Measurements from ENCODE around the gene FAM118B.

FAM118B gene

DNA sequence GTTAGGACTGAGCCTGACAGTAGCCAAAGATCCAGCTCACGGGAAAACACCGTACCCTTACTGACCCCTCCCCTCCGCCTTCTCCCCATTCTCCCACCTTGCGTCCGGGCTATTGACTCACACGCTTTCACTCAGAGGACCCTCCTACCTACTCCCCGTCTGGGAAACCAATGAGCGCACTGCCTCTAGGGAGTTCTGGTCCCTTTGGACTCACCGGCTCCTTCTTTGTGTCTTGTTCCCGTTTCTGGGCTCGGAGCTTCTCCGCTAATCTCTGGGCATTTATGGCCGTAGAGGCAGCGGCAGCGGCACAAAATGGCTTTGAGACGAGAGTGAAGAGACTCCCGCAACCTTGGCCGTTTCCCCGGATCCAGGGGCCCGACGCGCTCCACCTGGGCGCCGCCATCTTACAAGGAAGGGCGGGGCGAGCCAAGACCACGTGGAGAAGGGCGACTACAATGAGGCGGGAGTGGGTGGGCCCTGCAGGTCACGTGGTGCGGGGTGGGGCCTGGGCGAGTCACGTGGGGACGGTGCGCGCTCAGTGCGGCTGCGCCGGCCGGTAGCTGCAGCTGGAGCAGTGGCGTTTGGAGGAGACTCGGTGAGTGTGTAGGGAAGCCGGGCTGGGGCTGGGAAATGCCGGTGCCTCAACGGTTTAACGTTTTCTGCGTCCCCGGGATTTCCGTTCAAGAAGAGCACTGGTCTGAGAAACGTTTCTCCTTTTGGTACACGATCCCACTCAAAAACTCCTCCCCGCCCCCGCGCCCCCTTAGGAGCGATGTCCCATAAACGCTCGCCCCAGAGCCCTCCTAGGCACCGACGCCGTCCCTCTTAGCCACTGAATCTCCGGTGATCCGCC, at the start of gene FAM118B, which contains the start of gene RPUSD4:
FAM118B (plus strand) TSS at position 547 of the 853 bp plus-strand sequence. CDS start 23,220 bp downstream, outside the sequence.
RPUSD4 (minus strand) TSS at position 415 of the 853 bp plus-strand sequence; CDS start at position 403, 12 bp downstream.
- DNase-seq = peak; percentile 97

GRCh38 chr11:126162306-126163030, 49.1 kb upstream of the FAM118B start:
- DNase-seq = no peak

- DNase-seq = no peak
Observed at GRCh38 chr11:126163074-126163700, 48.4 kb upstream of the FAM118B start.

DNA sequence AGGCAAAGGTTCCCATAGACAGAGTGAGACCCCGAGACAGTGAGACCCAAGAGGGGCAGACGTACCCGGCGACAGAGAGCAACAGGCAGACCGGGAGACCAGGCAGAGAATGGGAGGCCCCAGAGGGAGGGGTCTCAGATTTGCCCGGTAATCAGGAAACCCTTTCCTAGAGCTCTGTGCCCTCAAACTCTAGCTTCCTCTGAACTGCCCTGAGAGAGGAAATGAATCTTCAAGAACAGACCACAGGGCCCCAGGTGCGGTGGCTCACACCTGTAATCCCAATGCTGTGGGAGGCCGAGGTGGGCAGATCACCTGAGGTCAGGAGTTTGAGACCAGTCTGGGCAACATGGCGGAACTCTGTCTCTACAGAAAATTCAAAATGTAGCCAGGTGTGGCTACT, 47.8 kb upstream of the FAM118B start:
- DNase-seq = no peak

DNA sequence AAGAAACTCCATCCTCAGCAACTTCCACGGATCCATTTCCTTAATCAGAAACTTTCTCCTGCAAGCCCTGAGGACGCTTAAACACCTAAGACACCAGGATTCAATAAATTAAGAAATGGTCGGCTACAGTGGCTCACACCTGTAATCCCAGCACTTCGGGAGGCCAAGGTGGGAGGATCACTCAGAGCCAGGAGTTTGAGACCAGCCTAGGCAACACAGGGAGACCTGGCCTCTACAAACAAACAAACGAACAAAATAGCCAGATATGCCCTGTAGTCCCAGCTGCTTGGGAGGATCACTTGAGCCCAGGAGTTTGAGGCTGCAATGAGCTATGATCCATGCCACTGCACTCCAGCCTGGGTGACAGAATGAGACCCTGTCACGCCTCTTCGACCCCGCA, 46.8 kb upstream of the FAM118B start:
- no peak for DNase-seq

DNA sequence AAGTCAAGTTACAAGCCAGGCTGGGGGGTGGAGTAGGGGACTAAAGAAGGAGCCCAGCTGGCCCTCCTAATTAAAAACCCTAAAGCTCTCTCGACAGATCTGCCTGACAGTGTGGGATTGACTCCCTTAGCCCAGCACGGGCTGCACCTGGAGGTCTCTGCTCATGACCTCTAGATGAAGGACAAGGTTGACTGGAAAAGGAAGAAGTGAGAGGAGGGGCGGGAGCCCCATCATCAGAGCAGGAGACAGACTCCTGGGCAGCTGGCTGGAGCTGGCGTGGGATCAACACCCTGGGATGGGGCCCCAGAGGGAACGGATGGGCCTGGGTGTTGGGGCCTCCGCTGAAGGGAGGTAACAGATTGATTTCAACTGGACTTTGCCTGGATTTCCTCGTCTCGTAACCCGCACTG, 46.3 kb upstream of the FAM118B start:
- DNase-seq = no peak

- no peak for DNase-seq
Observed at GRCh38 chr11:126165757-126166156, 45.8 kb upstream of the FAM118B start.

DNA sequence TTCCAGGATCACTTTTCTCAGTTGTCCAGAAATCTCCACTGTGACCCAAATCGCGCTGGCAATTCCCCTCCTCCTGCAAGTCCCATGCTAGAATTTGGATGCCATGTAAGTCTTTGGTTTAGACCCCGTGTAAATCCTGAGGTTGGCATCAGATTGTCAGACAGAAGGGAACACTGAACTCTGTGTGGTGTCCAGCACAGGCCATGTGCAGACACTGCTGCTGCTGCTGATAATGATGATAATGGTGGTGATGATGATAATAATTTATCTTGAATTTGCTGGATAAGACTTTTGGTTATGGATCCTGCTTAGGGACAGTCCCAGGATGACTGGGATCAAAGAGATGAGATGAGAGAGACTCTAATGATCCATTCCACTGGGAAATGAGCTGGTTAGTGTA, 45.2 kb upstream of the FAM118B start:
- no peak for DNase-seq

GRCh38 chr11:126167488-126167887, 44.1 kb upstream of the FAM118B start:
- no peak for DNase-seq

- DNase-seq = no peak
Observed at GRCh38 chr11:126169291-126169690, 42.3 kb upstream of the FAM118B start.

- DNase-seq = no peak
Observed at GRCh38 chr11:126172596-126173038, 39.0 kb upstream of the FAM118B start.

DNA sequence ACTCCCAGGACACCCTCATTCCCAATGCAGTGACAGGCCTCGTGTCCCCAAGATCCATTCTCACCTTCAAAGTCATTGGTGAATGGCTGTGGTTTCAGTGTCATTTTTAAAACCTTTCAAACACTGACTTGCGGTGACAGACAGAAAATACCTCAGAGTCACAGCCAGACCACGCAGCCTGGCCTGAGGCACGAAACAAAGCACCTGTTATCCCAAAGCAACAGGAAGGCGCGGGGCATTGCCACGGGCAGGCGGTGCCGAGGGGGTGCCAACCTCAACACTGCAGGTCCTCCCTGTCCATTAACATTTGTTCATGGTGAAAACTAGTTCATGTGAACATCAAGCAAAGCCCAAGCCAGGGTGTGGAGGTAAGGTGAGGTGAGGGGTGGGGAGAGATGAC, 38.3 kb upstream of the FAM118B start:
- no peak for DNase-seq

GRCh38 chr11:126174816-126175215, 36.8 kb upstream of the FAM118B start:
- no peak for DNase-seq

- DNase-seq = no peak
Observed at GRCh38 chr11:126175393-126175792, 36.2 kb upstream of the FAM118B start.

DNA sequence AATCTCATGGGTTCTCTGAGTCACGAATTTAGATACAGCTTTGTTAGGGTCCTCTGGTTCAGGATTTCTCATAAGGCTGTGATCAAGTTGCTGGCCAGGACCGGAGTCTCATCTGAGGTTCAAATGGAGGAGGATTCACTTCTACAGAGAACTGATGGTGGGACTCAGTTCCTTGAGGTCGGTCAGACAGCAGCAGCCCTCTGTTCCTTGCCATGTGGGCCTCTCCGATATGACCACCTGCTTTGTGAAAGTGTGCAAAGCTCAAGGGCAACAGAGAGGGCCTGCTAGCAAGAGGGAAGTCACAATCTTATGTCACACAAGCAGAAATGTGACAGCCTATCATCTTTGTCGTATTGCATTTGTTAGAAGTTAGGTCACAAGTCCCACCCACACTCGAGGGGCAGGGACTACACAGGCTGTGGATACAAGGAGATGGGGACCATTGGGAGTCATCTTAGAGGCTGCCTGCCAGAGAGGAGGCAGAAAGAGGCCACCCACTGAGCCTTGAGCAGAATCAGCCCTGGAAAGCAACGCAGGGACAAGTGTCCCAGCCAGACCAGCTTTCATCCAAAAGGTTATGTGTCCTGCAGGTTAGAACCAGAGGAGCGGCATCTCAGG, 34.6 kb upstream of the FAM118B start:
- no peak for DNase-seq

DNA sequence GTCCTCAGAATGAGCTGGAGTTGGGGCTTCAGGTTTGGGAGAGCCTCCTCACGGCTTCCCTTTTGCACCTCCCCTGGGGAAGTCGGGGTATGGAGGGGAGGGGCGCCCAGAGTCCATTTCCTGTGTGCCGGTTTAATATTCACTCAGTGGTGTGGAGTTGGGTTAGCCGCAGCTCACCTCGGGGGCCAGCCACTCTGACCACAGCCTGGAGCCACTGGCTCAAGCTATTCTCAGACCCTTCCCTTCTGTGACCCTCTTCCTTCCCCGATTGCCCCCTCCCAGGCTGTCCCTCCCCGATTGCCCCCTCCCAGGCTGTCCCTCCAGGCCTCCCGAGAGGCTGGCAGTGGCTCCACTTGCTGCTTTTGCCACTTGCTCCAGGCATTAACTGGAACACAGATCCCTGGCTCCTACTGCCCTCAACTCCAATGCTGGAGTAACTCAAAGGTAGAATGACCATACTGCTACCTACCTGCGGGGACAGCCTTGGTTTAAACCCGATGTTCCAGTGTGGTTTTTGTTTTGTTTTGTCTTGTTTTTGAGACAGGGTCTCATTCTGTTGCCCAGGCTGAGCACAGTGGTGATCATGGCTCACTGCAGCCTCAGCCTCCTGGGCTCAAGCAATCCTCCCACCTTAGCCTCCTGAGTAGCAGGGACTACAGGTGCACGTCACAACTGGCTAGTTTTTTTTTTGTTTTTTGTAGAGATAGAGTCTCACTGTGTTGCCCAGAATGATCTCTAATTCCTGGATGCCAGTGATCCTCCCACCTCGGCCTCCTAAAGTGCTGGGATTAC, 29.4 kb upstream of the FAM118B start:
- DNase-seq = no peak

DNA sequence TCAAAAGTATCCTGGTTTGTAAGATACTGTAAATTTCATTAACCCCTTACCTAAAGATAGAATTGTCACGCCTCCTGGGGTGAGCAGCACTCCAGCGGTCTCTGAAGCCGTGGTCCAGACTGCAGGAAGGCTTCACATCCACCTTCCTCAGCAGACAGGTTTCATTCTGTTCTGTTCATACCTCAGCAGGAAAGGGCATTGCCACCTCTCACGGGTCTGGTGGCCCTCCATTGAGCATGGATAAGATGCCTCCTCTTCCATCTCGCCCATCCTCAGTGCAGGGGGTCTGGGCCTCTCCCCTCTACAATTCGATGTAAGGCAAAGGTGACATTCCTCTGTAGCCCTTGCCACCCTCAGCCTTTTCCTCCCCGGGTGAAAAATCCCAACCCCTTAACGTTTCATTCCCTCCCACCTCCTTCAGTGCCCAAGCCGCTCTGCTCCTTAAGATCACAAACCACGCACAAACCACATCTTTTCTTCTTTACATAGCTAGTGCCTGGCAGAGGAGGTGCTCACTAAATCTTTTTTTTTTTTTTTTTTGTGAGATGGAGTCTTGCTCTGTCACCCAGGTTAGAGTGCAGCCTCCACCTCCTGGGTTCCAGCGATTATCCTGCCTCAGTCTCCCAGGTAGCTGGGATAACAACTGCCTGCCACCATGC, 28.7 kb upstream of the FAM118B start:
- DNase-seq = no peak

GRCh38 chr11:126185259-126186024, 26.1 kb upstream of the FAM118B start:
- DNase-seq = no peak

DNA sequence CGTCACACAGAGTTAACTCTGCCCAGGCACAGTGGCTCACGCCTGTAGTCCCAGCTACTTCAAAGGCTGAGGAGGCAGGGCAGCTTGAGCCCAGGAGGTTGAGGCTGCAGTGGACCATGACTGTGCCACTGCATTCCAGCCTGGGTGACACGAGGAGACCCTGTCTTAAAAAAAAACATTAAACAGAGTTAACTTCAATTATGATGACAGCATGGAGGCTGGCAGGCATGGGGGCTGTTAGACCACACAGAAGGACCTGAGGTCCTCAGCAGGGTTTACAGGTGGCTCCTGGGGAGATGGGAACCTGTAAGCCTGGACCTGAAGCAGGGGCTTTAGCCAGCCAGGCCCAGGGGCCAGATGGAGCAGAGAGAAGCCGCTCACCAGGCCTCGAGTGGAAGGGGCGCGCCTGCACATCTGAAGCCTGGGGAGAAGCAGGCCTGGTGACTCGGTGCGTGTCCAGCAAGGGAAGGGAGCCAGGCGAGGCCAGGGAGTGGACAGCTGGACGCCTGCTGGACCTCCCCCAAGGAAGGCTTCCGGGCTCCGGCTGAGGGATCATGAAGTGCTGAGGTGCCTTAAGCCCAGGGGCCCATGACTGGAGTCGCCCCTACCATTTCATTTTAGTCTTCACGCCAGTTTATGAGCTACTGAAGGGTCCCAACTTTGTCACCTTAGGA, 25.4 kb upstream of the FAM118B start:
- DNase-seq = no peak

Measured in CD4-positive, alpha-beta T cell treated with Interleukin-17A for 1 hour (primary cell).